ENCODE results near the gene TELO2.

The TELO2 gene

DNA sequence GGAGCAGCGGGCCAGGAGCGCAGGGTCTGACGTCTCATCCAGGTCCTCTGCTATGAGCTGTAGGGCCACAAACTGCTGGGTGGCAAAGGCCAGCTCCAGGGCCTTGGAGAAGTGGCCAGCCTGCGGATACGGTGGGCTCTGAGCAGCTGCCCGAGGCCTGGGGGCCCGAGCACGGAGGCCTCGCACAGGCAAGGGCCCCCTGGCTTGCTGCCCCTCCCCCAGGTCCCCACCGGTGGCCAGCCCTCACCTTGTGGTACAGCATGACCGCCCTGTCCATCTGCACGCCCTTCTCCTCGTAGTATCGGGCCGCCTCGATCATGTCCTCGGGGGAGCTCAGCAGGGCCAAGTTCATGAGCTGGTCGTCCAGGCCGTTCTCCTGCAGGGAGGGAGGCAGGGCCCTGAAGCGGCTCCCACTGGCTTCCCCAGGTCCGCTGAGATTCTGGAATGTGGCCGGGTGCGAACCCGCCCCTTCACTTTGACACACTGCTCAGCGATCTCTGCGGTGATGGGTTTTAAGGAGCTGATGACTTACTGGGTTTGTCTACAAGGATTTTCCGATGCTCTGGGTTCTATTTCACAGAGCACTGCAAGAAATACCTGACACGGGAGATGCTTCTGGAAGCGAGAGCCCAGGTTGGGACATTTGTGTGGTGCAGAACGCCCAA is 30.6 kb downstream of the TELO2 start:
- no peak for DNase-seq (ENCODE audit: low read depth)
- TF ChIP-seq, protein P1, sequence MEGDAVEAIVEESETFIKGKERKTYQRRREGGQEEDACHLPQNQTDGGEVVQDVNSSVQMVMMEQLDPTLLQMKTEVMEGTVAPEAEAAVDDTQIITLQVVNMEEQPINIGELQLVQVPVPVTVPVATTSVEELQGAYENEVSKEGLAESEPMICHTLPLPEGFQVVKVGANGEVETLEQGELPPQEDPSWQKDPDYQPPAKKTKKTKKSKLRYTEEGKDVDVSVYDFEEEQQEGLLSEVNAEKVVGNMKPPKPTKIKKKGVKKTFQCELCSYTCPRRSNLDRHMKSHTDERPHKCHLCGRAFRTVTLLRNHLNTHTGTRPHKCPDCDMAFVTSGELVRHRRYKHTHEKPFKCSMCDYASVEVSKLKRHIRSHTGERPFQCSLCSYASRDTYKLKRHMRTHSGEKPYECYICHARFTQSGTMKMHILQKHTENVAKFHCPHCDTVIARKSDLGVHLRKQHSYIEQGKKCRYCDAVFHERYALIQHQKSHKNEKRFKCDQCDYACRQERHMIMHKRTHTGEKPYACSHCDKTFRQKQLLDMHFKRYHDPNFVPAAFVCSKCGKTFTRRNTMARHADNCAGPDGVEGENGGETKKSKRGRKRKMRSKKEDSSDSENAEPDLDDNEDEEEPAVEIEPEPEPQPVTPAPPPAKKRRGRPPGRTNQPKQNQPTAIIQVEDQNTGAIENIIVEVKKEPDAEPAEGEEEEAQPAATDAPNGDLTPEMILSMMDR (conservative IDR thresholded peaks at IDR 0.05; ENCODE audit: low read length): no peak
- no peak overlapping the region for H3K4me3 ChIP-seq (ENCODE audit: low read length)

DNA sequence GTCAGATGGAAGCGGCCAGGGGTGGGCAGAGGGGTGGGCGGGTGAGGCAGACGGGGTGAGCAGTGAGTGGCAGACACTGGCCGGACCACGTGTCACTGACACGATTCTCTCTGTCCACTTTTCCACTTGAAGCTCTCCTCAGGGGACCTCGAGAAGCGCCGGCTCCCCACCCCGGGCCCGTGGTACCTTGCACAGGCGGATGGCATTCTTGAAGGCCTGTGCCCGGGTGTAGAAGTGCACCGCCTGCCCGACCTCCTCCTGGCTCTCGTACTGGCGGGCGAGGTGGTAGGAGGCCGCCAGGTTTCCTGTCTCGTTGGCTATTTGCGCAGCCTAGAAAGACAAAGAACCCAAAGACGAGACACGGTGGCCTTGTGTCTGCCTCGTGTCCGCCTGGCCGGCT is 31.2 kb downstream of the TELO2 start:
- H3K4me3 ChIP-seq (ENCODE audit: low read length): no peak overlapping the region
- TF ChIP-seq, protein P1 (conservative IDR thresholded peaks at IDR 0.05; ENCODE audit: low read length): no peak
- no peak for DNase-seq (ENCODE audit: low read depth)

DNA sequence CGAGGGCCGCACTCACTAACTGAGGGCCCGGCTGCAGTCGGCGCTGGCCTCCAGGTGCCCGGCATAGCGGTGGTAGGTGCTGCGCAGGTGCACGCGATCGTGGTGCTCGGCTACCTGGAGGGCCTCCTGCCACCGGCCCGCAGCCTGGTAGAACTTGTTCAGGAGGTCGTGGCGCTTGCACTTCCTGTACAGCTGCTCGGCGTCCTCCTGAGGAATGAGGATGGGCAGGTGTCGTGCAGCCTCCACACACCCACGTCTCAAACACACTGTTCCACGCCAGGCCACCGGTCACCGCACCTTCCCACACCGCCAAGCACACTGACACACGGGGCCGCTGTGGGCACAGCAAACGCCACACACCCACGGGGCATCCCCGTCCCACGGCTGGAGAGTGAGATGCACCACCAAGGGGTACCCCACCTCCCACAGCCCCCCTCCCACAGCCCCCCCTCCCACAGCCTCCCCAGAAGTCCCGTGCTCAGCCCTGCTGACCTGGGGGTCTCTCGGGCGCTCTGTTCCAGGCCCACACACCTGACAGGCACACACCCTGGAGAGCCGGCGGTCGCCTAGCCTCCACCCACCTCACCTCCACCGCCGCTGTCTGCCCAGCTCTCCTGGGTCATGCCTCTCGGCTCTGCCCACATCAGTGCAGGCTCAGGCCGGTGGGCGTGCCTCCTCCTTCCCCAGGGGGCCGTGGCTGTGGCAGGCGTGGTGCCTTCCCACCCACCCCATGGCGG is 32.9 kb downstream of the TELO2 start:
- no peak overlapping the region for H3K4me3 ChIP-seq (ENCODE audit: low read length)
- no peak for DNase-seq (ENCODE audit: low read depth)
- TF ChIP-seq, protein P1 (conservative IDR thresholded peaks at IDR 0.05; ENCODE audit: low read length): no peak

DNA sequence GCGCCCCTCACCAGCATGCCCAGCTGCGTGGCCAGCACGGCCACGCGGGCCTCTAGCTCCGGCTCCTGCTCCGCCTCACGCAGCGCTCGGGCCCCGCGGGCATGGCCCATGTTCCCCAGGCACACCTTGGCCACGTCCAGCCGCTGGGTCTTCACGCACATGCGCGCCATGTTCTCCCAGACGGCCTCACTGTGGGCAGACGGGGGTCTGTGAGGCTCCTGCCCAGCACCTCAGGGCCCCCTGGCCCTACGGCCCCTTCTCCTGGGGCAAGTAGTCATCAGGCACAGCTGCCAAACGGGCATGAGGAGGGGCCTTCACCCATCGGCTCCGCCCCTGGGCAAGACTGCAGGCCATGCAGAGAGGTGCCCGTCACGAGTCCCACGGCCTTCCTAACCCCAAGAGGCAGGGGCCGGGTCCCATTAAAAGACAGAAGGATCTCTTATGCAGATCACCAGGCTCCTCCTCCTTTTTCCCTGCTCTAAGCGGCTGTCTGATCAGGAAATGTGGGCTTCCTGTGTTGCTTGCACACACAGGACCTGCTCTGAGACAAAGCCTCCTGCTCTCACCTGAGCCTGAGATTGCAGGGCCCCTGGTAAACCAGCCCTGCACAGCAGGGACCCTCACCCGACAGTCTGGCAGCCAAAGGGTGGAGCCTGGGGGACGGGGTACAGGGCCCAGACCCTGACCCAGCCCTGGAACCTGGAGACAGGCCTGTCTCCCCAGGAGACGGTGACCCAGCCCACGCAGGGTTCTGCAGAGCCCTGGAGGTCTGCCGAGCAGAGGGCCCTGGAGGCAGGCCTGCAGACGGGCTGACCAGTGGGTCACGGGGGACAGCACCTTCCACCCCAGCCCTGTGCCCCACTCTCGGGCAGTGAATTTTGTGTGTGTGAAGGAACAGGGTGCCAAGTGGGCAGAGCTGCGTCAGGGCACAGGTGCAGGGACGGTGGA is 33.7 kb downstream of the TELO2 start:
- no peak overlapping the region for H3K4me3 ChIP-seq (ENCODE audit: low read length)
- TF ChIP-seq, protein P1 (conservative IDR thresholded peaks at IDR 0.05; ENCODE audit: low read length): no peak
- no peak for DNase-seq (ENCODE audit: low read depth)

DNA sequence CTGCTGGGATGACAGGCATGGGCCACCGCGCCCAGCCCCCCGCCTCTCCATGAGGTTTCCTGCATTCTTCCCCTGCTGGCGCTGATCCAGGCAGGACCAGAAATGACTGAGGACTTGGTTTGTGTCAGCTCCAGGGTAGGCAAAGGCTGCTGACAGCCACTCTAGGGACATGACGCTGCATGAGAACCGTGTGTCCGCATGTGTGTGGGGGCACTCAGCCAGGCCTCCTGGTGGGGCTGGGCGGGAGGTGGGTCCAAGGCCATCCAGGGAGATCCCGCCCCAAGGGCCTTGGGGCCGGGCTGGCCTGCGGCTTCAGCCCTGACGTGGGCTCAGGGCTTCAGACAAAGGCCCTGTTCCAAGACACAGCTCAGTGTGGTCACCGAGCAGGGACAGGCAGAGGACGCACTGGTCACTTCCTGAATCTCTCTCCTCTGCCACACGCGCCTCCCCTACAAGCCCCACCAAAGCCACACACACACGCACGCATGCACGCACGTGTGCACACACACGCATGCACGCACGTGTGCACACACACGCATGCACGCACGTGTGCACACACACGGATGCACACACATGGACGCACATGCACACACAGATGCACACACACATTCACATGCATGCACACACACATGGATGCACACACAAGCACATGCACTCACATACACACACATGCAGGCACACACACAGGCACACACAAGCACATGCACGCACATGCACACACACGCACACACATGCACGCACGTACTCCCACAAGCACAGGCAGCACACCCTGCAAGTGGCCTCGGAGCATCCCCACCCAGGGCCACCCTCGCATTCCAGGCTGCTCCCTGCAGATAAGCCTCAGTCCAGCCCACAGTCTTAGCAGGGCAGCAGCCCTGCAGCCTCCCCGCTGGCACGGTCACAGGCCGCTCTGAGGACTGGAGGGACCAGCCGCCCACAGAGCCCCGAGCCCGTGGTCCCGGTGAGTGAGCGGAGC is 35.0 kb downstream of the TELO2 start:
- no peak overlapping the region for H3K4me3 ChIP-seq (ENCODE audit: low read length)
- peak; percentile 31 for DNase-seq (ENCODE audit: low read depth)
- TF ChIP-seq, protein P1 (conservative IDR thresholded peaks at IDR 0.05; ENCODE audit: low read length): no peak

DNA sequence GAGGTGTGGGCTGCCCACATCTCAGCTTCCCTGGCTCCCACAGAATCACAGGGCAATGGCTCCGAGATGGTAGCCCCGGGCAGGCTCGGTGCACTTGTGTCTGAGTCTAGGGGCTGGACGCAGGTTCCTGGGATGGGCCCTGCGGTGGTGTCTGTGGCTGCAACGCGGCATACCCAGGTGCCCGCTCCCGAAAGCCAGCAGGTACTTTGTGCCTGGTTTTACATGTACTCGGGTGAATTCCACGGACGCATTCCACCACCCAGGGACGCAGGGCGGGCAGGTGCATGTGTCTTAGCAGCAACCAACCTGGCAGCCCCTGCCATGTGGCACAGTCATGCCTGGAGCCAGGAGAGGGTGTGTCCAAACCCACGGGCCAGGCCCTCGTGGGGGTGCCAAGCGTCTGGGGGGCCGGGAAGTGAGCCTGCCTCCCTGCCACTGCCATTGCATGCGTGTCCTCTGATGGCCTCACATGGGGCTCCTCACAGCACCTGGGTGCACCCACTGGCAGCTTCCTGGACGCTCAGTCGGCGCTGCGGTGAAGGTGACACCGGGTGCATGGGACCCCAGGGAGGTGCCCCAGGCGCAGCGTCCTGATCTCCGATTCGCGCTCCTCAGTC is 35.9 kb downstream of the TELO2 start:
- no peak overlapping the region for H3K4me3 ChIP-seq (ENCODE audit: low read length)
- TF ChIP-seq, protein P1 (conservative IDR thresholded peaks at IDR 0.05; ENCODE audit: low read length): no peak
- DNase-seq (ENCODE audit: low read depth): no peak
